GM18951 (cell line): ENCODE measurements around the gene ZNF20.

Source experiments
- POLR2A ChIP-seq: IDR thresholded peaks from 4 replicates; pipeline ENCODE4 v1.6.1; 2011; ENCODE audit warnings: mild to moderate bottlenecking; ENCODE audit not compliant: insufficient read length, insufficient read depth; ENCODE audit errors: extremely low read depth
- in situ Hi-C: fragments of 300-500 bp; cut with MboI; formaldehyde crosslinking; loops from one replicate; pipeline ENCODE4 v1.12.0; 2022; ENCODE audit warnings: low sequenced_read_pairs, mixed read lengths, inconsistent platforms; ENCODE audit not compliant: unreplicated experiment

Gene ZNF20

DNA sequence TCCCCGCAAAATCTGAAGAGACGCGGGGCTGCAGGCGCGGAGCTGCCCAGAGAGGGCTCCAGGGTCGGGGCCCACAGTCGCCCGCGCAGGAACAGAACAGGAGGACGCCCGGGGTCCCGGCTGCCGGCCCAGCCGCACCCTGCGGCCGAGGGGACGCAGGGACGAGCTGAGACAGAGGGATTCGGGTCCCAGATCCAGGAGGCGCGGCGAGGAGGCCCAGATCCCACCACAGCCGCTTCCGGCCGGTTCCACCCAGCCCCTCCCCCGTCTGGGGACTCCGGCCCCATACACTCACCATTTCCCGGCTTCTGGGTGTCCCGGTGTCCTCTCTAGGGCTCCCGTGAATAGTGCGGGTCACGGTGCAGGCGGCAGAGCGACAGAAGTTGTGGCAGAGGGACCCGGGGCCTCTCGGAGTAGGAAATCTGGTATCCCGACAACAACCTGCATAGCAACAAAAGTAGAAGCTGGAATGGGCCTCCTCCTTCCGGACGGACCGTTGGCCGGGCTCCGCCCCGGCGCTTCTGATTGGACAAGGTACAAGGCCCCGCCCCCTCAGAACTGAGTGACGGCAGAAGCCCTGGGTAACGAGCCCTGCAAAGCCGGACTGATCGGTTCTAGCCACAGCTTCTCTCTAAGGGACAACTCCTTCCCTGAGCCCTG lies at the start of gene ZNF20:
Gene ZNF20, minus strand, starts transcription at position 466 of the 660 bp plus-strand sequence. Its CDS starts 168 bp downstream, at position 298.
- in situ Hi-C loops: loop anchor here (10.0 kb wide), 2 partner anchors 175 to 345 kb away; partner anchors contain the start of genes ZNF491 and ZNF763
- TF ChIP-seq POLR2A: peak; percentile 61

DNA sequence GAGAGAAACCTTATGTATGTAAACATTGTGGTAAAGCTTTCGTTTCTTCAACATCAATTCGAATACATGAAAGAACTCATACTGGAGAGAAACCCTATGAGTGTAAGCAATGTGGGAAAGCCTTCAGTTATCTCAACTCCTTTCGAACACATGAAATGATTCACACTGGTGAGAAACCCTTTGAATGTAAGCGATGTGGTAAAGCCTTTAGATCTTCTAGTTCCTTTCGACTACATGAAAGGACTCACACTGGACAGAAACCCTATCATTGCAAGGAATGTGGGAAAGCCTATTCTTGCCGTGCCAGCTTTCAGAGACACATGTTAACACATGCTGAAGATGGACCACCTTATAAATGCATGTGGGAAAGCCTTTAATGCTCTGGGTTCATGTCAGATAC lies 47.5 kb upstream of the ZNF20 start:
- TF ChIP-seq POLR2A: no peak
- in situ Hi-C loops: no loop called here

DNA sequence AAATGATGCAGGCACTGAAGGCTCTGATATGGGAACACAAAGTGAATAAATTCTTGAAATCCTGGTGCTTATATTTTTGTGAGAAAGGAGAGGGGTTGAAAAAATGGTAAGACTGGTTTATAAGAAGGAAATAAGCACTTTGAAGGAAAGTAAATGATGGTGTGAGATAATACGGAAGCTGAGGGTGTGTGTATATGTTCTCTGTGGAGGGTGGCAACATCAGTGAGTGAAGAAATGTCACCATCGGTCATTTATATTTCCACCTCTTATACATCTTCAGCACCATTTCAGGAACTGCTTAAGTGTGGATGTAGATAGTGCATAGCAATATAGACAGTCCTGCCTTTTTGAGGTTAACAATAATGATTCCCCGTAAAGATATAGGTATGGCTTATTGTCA lies 40.2 kb upstream of the ZNF20 start:
- in situ Hi-C loops: no loop called here
- no peak for TF ChIP-seq POLR2A

DNA sequence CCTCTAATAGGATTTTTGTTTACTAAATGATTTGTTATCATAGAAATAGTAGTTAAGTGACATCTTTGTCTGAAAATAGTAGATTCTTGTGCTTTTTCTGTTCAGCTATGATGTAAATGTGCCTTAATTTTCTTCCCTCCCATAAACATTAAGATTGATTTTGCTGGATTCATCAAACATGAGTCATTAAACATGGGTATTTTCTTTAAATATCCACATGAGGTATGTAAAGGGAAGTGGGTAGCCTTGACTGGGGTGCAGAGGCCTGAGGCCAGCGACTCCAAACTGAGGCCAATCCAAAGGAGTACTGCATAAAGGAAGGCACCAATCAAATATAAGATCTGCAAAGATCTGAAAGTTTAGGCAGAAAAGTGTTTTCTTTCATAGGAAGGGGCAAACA lies 26.5 kb upstream of the ZNF20 start:
- in situ Hi-C loops: no loop called here
- no peak for TF ChIP-seq POLR2A

DNA sequence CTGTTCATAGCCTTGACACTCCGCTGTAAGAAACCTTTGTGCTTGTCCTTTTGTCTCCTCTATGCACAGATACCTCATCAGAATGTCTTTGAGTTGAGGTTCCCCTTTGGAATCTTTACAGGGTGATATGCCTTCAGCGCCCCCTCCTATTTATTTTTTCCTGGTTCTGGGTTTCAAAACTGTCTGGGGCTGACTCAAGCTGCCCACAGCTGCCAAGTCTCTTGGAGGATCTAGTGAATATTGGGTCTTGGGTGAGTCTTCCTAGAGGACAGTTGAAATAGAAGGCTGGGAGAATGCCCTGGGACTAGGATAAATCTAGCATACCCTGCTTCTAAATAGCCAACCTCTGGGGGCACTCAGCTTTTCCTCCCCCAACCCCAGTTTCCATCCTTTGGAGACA lies 23.7 kb upstream of the ZNF20 start:
- in situ Hi-C loops: no loop called here
- no peak for TF ChIP-seq POLR2A

DNA sequence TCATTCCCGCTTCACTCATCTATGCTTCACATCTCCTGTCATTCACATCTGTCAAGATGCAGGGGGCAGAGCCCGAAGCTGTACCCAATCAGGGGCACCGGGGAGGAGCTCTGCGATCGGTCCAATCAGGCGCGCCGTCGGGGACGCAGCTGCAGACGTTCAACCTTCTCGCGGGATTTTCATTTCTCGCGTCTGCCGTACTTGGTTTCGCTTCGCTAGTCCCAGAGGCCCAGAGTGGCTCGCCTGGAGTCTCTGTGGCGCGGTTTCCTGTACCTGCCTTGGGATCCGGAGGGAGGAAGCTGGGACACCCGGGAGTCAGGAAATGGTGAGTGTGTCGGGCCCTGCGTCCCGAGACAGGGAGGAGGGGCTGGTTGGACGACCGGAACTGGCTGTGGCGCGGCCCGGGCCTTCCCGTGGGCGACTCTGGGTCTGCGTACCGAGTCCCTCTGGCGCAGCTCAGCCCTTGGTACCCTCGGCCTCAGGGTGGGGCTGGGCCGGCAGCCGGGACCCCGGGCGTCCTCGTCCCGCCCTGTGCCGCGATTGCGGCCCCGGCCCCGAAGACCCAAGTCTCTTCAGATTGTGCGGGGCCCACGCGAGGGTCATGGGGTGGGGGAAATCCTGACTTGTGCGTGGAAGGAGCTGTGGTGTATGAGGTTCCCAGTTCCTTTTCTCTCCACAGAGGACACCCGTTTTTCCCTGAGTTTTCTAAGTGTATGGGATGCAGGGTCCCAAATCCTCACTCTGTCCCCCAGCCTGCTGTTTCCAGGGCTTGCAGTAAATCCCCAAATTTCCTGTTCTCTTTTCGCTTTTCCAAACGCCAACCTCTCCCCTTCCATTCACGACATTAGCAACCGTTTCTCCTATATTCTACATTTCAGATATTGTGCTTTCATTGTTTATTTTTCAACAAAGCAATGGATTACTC lies 23.0 kb upstream of the ZNF20 start, which contains the start of gene ZNF136:
Gene ZNF136, plus strand, starts transcription at position 215 of the 925 bp plus-strand sequence. Its CDS starts 108 bp downstream, at position 323.
- in situ Hi-C loops: no loop called here
- peak; percentile 79 for TF ChIP-seq POLR2A

DNA sequence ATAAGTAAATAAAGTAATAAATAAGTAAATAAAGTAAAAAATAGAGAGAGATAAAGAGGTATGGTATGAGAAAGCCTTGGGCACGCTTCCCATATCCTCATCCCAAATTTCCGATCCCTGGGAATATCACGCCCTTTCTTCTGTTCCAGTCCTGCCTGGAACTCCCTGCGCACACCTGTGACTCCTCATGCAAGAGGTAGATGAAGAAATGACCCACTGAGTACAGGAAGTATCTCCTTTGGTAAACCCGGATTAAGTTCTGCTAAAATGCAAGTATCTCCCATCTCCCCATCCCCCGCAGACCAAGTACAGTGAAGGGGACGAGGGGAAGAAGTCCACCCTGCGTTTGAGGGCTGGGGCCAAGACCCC lies 22.3 kb upstream of the ZNF20 start:
- in situ Hi-C loops: no loop called here
- TF ChIP-seq POLR2A: no peak

DNA sequence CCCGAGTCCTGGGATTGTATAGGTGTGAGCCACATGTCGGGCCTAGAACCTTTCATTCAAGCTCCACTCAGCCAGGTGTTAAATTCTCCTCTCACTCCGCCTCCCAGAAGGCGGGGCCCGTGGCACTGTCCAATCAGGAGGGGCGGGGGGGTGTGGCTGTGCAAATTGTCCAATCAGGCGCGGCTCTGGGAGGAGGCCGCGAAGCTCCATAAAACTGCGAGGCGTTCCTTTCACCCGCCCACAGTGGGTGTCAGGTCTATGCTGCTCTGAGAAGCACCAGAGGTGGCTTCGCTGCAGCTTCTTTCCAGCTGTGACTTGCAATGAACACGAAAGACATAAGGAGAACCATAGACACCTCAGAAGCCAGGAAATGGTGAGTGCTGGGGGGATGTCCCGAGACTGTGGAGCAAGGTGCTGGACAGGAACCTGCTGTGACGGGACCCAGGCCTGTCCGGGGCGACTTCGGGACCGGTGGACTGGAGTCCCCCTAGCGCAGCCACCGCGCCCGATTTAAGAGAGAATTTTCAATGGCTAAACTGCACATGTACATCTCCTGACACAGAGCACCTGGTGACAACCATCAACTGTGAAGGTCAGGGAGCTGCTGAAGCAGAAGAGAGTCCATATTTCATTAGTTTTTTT lies 19.7 kb upstream of the ZNF20 start:
- in situ Hi-C loops: no loop called here
- TF ChIP-seq POLR2A: no peak

DNA sequence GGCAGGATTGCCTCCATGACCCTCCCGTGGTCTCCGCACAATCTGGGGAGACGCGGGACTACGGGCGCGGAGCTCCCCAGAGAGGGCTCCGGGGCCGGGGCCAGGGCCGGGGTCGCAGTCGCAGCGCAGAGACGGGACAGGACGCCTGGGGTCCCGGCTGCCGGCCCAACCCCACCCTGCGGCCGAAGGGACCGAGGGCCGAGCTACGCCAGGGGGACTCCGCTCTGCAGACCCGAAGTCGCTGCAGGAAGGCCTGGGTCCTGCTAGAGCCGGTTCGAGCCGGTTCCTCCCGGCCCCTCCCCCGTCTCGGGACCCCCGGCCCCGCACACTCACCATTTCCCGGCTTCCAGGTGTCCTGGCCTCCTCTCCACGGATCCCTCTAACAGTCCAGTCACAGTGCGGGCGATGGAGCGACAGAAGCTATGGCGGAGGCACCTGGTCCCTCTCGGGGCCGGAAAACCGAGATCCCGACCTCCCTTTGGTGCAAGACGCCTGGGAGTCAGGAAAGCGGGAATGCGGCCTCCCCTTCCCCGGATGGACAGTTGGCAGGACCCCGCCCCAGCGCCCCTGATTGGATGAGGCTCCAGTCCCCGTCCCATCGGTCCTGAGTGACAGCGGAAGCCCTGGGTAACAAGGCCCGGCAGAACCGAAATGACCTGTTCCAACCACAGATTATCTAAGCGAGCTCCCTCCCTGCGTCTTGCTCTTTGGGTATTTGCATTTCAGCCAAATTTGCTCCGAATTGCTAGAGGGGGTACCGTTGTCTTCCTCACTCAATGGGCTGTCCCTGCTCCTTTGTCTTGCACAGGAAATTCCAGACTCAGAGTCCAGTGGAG lies 16.3 kb upstream of the ZNF20 start, which contains the start of gene ZNF625:
Gene ZNF625, minus strand, starts transcription at position 512 of the 836 bp plus-strand sequence. Its CDS starts 176 bp downstream, at position 336.
- in situ Hi-C loops: no loop called here
- peak; percentile 61 for TF ChIP-seq POLR2A

DNA sequence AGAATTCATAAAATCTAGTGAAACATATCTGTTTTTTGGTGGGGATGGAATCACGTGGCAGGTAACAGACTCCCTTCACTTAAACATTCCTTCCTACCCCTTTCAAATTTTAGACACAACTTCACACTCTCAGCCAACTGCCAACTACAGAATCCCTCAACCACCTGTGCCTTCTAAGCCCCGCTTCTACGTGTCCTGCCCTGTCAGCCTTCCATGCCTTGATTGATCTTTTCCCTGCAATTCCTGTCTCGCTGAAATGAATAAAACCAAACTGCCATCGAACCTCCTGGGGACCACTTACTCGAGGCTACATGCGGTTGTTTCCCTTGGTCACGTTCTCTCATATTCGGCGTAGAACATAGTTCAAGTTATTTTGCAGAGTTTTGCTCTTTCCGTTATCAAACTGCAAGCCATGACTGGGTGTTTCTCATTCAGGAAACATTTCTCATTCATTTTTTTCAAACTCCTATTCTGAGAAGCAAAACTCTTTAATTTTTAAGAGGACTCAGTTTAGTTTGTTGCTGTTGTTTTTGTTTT lies 15.2 kb upstream of the ZNF20 start:
- TF ChIP-seq POLR2A: no peak
- in situ Hi-C loops: no loop called here

DNA sequence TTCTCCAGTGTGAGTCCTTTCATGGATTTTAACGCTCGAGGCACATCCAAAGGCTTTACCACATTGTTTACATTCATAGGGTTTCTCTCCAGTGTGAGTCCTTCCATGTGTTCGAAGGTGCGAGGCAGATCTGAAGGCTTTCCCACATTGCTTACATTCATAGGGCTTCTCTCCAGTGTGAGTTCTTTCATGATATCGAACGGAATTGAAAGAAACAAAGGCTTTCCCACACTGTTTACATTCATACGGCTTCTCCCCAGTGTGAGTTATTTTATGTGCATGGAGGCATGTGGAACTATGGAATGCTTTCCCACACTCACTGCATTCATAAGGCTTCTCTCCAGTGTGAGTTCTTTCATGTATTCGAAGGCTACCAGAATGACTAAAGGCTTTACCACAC lies 5.2 kb upstream of the ZNF20 start:
- in situ Hi-C loops: loop anchor here (10.0 kb wide), 2 partner anchors 181 to 351 kb away; partner anchors contain the start of genes ZNF491 and ZNF763
- TF ChIP-seq POLR2A: no peak

DNA sequence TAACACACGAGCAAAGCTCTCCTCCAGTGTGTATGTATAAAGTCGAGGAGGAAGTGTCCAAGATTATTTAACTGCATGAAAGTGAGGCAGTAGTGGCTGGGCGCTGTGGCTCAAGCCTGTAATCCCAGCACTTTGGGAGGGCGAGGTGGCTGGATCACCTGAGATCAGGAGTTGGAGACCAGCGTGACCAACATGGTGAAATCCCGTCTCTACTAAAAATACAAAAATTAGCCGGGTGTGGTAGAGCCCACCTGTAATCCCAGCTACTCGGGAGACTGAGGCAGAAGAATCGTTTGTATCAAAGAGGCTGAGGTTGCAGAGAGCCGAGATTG lies 1.2 kb upstream of the ZNF20 start:
- in situ Hi-C loops: loop anchor here (10.0 kb wide), 2 partner anchors 177 to 347 kb away; partner anchors contain the start of genes ZNF491 and ZNF763
- TF ChIP-seq POLR2A: no peak
